GM12891 (cell line): Measurements from ENCODE around the gene SPDYA.

Source experiments
- POLR2A ChIP-seq: IDR thresholded peaks from 2 replicates; pipeline ENCODE4 v1.6.1; 2011; ENCODE audit warnings: low read depth, low read length, control low read depth
- POLR2AphosphoS5 ChIP-seq: IDR thresholded peaks from 2 replicates; pipeline ENCODE4 v1.6.1; 2011; ENCODE audit warnings: low read depth, low read length, control low read depth

- TF ChIP-seq POLR2A (no peak), POLR2AphosphoS5 (no peak)
These were observed 11.4 kb downstream of the SPDYA start for GRCh38 chr2:28822036-28822435.
